Measurements from ENCODE around the gene SYNGR3.
"Not testable (repeated sequence)": the region's sequence is repeated elsewhere in the genome, so short reads cannot be mapped to it uniquely, and the experiment has no call there.

DNA sequence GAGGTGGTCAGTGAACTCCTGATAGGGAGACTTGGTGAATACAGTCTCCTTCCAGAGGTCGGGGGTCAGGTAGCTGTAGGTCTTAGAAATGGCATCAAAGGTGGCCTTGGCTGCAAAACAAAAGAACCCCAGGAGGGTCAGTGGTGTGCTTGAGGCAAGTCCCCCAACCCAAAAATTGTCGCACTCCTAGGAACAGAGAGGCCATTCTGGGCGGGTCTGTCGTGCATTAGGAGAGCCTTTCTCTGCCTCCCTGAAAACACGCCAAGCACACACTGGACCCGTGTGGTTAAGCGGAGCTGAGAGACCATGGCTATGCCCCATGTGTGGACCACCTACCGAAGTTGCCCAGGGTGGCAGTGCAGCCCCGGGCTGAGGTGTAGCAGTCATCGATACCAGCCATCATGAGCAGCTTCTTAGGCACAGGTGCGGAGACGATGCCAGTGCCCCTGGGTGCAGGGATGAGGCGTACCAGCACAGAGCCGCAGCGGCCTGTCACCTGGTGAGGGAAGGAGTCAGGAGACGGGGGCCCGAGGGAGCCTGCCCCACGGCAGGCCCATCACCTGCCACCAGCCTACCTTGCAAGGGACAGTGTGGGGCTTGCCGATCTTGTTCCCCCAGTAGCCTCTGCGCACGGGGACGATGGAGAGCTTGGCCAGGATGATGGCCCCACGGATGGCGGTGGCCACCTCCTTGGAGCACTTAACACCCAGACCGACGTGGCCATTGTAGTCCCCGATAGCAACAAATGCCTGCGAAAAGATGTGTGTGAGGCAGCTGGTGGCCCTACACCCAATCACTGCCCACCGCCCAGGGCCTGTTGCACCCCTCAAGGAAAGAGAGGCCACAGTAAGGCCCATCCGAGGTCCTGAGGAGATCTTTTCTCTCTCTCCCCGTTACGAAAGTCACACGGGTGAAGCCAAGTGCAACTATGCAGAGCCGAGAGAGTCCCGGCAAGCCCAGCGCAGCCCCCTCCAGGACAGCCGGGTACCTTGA is 27.3 kb upstream of the SYNGR3 start:
- TF ChIP-seq, protein P1, sequence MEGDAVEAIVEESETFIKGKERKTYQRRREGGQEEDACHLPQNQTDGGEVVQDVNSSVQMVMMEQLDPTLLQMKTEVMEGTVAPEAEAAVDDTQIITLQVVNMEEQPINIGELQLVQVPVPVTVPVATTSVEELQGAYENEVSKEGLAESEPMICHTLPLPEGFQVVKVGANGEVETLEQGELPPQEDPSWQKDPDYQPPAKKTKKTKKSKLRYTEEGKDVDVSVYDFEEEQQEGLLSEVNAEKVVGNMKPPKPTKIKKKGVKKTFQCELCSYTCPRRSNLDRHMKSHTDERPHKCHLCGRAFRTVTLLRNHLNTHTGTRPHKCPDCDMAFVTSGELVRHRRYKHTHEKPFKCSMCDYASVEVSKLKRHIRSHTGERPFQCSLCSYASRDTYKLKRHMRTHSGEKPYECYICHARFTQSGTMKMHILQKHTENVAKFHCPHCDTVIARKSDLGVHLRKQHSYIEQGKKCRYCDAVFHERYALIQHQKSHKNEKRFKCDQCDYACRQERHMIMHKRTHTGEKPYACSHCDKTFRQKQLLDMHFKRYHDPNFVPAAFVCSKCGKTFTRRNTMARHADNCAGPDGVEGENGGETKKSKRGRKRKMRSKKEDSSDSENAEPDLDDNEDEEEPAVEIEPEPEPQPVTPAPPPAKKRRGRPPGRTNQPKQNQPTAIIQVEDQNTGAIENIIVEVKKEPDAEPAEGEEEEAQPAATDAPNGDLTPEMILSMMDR (conservative IDR thresholded peaks at IDR 0.05), result not testable (repeated sequence)
- TF ChIP-seq EZH2 (IDR thresholded peaks at IDR 0.05; ENCODE audit: low read depth), result not testable (repeated sequence)

Data from PC-9 (cell line).